Activated CD4-positive, alpha-beta T cell treated with anti-CD3 and anti-CD28 coated beads, Interleukin-2, amount 50 U/mL, for 16 hours (primary cell): ENCODE results near the gene NFAM1.
A peak's percentile ranks its signal among the peaks of the same experiment; 100 is the strongest.

ENCODE experiments used
- DNase-seq: peaks from one replicate; pipeline ENCODE4 v3.0.0-alpha.2; 2020

The NFAM1 gene

DNA sequence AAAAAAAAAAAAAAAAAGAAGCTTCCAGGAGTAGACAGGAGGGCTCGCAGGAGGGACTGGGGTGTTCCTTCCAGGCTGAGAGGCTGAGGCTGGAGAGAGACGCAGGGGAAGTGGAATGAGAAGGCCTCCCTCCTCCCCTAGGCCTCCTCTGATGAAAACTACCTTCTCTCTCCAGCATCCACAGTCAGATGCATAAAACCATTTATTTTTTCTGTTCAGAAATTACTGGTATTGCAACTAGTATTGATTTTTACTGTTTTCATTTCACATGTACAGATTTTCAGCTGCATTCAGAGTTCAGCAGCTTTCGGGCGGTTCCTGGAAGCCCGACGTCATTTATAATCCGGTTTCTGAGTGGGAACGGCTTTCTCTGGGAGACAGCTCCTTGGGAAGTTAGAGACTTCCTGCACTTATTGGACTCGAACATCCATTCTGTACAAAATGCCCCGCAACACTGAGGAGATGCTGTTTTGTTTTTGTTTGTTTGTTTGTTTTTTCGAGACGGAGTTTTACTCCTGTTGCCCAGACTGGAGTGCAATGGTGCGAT is 6.9 kb upstream of the NFAM1 start:
- peak; percentile 23 for DNase-seq

DNA sequence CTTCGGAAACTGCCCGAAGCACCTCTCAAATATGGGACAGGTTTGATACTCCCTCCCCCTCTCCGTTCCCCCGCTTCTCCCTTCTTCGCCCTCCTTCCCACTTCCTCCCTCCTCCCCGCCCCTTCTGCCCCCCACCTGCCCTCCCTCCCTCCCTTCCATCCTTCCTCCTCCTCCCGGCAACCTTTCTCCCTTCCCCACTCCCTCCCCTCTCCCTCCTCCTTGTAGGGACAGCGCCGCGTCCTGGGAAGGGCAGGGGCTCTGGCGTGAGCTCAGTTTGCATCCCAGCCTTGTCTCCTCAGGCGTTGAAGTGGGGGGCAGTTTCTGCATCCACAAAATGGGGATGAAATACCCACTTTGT is 6.1 kb upstream of the NFAM1 start:
- DNase-seq, result no peak

- DNase-seq, result peak; percentile 84
These were observed 5.5 kb upstream of the NFAM1 start for GRCh38 chr22:42437488-42438292.

- no peak for DNase-seq
These were observed 4.2 kb upstream of the NFAM1 start for GRCh38 chr22:42436404-42436803.

DNA sequence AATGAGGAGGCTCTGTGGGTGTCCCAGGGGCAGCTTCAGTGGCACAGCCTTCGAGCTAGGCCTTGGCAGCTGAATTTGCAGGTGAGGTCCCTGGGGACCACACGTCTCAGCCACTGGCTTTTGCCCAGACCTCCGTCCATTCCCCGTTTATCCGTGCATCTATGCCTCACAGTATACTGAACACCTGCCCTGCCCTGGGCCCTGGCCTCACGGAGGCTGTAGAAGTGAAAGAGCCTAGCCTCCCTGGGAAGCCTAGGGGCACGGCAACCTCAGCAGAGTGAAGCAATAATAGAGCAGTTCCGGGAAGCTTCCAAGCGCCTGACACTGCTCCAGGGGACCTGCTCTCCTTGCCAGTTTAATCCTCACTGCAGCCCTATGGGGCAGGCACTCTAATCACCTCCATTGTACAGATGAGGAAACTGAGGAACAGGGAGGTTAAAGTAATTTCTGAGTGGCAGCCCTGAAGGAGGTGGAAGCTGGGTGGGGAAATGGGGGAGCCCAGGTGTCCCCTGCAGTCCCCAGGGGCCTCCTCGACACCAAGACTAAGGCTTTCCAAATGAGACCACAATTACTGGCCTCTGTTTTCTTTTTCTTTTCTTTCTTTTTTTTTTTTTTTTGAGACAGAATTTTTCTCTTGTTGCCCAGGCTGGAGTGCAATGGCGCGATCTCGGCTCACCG is 2.7 kb upstream of the NFAM1 start:
- no peak for DNase-seq

GRCh38 chr22:42433754-42434682 is 1.8 kb upstream of the NFAM1 start:
- no peak for DNase-seq

DNA sequence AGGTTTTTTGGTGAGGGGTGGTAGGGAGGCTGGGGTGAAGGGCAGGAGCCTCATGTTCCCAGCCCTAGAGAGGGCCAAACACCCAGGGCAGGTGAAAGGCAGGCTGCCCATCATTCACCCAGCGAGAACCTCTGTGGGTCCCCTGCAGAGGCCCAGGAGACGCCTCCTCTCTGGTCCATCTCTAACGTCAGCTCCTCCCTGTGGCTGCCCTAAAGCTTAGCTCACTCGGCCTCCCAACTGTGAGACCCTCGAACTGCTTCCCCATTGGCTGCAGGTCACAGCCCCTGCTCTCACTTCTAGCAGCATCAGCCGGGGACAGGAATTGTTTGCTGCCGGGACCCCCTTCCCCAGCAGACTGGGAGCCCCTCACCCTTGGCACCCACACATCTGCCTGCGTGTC is 615 bp upstream of the NFAM1 start:
- DNase-seq, result no peak

- DNase-seq, result no peak
These were observed 693 bp downstream of the NFAM1 start for GRCh38 chr22:42431401-42432019.

- DNase-seq, result no peak
These were observed 1.6 kb downstream of the NFAM1 start for GRCh38 chr22:42430528-42431125.

GRCh38 chr22:42428760-42429159 is 3.4 kb downstream of the NFAM1 start:
- no peak for DNase-seq

DNA sequence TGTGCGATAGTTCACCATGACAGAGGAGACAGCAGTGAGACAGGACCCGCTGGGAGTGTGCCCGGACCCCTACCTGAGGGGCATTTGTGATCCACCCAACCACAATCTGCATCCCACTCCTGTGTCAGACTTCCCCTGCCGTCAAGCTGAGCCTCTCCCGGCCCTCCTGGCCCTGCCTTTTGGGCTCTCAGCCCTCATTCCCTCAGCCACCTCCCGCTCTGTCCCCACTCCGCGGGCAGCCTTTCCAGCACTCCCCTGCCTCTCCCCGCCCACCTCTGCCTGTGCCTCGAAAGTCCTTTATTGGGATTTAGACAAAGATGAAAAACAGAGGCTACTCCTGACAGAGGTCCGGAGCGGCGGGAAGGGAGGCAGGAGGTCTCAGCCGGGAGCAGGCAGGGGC is 4.2 kb downstream of the NFAM1 start:
- DNase-seq, result no peak

- no peak for DNase-seq
These were observed 5.0 kb downstream of the NFAM1 start for GRCh38 chr22:42427167-42427566.

DNA sequence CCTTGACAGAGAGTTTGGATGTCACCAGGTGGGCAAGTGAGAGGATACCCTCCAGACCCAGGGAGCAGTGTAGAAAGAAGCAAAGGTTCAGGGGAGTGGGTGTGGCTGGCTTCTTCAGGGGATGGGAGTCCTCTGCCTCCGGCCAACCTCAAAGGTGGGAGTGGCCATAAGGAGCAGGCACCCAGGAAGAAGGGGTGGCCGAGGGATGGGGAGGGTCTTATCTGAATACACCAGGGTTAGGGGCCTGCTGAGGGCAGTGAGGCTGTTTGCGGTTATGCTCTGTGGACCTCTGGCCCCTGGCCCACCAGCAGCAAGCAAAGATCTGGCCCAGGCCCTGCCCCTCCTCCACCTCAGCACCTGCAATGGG is 6.2 kb downstream of the NFAM1 start:
- no peak for DNase-seq

GRCh38 chr22:42425337-42425988 is 6.7 kb downstream of the NFAM1 start:
- DNase-seq, result no peak

- DNase-seq, result no peak
These were observed 12.8 kb downstream of the NFAM1 start for GRCh38 chr22:42419243-42419881.

GRCh38 chr22:42418811-42419242 is 13.4 kb downstream of the NFAM1 start:
- DNase-seq, result no peak

DNA sequence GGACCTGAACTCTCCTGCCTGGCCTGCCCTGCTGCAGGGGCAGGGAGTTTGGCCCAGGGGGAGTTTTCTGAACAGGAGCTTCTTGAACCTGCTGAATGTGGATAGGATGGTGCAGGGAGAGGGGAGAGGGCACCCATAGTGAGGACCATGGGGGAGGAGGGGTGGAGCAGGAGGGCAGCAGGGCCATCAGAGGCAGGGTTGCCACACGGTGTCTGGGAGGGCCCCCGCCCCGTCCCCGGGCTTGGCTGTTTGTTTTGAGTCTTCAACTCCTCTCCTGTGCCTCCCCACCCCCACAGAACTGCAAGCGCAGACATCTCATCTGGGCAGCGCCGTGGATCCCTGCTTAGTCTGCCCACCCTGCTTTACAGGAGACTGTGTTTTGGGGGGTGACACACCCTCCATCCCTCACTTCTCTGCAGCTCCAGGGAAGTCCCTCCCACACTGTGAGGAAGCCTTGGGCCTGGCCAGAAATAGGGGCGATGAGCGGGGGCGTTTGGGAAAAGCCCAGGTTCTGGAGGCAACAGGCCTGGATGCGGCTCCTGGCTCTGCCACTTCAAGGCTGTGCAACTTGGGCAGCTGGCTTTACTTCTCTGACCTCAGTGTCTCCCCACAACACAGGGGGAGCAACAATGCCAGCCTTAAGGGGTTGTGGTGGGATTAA is 14.4 kb downstream of the NFAM1 start:
- DNase-seq, result no peak

DNA sequence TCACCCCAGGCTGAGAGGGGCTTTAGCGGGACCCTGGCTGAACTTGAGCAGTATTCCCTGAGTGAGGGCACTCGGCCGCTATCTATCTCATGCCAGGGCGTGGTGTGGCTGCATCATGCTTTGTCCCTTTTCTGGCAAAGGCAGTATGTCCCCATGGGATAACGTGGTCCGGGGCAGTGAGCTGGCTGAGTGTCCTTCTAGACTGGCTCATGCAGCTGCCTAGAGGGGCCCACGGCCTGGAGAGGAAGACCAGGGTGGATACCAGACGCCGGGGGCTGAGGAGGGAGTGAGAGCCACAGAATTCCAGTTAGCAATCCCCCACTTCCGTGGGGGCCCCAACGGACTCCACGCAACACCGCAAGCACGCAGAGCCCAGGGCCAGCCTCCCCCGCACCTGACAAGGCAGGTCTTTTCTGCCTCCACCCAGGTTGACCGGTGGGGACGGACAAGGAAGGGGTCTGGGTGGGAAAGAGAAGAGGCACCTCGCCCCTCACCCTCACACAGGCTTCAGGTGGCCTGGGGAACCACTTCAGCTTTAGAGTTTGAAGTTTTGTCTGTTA is 15.5 kb downstream of the NFAM1 start:
- no peak for DNase-seq

DNA sequence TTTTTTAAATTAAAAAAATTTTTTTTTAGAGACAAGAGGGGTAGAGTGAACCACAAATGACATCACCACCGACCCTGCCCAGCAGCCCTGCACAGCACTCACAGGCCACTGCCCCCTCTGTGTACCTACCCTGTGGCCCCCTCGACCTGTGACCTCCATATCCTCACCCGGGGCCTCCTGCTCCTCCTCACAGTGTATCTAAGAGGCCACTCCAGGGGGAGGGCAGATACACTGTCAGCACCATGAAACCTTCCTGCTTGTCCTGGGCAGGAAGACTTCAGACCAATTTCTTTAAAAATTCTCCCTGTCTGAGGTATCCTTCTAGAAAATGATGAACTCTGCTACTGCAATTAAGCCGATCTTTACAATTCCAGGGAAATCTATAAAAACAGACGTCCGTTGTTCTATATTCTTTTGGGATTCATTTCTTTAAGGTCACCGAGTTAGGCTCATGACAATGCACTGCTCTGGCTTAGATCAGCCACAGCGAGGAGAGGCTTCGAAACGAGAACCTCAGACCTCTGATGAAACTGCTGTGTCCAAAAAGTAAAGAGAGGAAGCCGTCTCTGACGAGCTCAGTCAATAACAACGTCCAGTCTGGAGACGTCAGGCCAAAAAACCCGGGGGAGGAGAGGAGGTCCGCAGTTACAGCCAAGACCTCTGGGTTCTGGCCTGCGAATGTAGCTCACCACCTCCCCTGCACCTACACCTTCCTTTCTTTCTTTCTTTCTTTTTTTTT is 17.5 kb downstream of the NFAM1 start:
- DNase-seq, result no peak

DNA sequence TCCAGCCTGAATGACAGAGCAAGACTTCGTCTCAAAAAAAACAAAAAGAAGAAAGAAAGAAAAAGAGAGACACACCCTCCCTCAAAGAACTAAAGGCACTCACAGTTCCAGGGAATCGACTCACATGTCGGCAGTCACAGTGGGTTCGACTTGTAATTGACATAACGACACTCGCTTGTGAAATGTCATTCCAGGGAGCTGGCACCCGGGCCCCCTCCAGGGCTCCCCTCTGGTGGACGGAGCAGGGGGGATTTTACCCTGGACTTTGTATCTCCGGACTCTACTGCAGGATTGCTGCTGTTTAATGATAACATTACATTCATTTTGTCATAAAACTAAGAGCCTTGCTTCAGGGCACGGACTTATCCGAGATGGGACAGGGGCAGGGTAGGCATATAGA is 18.2 kb downstream of the NFAM1 start:
- DNase-seq, result no peak
